ENCODE measurements around the gene GPBAR1. TPM values are rescaled to one million over a fixed set of nuclear protein-coding genes. Genes with fewer than 3 reads are reported as not detected.

Gene GPBAR1
- total and polyA plus RNA-seq, 2 donors (not counting 1 experiment from before 2014, with no cell fraction given), result 0.66 to 0.81 TPM

DNA sequence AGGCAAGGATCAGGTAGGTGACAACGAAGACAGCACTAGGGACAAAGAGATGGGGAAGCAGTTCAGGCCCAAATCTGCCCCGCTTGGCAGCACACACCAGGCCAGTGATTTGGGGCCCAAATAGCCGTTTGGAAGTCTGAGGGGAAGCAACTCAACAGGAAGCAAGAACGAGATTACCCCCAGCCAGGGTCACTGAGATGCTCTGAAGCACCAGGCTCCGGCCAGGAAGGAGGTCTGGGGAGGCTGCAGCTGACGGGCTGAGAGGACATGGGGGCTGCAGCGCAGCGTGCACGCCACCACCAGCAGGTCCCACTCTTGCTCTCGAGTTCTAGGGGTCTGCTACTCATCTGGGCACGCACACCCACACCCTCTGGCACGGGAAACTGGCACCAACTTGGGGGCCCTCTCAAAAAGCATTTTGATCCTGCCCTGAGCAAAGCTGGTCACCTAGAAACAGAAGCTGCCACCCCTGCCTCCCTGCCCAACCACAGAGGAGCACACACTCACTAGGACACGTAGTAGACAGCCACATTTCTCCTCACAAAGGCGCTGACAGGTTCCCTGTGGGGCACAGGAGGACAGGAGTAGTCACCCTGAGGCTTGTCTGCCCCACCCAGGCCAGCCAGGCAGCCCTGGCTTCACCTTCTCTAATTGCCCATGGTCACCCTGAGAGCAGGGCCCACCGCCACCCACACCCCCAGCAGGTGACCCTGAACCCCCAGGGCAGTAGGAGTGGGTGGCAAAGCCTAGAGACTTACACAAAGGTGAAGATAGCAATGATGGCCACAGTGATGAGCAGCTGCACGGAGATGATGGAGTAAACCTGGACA lies 17.9 kb downstream of the GPBAR1 start:
- Histone ChIP-seq H4K20me1 (ENCODE audit: control insufficient read depth, insufficient read depth, low read length, poor library complexity, severe bottlenecking) (peaks cover 54% of the 10 kb centered on the region), H3K9me3 (ENCODE audit: control extremely low read depth in 1 of 3, control insufficient read depth in 2 of 3, insufficient read depth in 1 of 3, low read length in 2 of 3) (no peaks in the 10 kb centered on the region), H3K36me3 (replicated peaks in 1 of 2; ENCODE audit: control extremely low read depth in 1 of 2, control insufficient read depth in 1 of 2, extremely low read depth in 1 of 2, insufficient read depth in 2 of 2, low read length in 1 of 2) (peaks cover 3 to 98% of the 10 kb centered on the region in 2 experiments), H3K27me3 (replicated peaks in 1 of 4; ENCODE audit: control extremely low read depth in 1 of 4, control insufficient read depth in 3 of 4, insufficient read depth in 4 of 4, low read length in 3 of 4) (no peaks in the 10 kb centered on the region), H2AFZ (ENCODE audit: insufficient read depth, low read depth, low read length, poor library complexity, severe bottlenecking) (no peak overlapping the region), H3K9ac (ENCODE audit: low read length) (no peak overlapping the region), H3K79me2 (ENCODE audit: control insufficient read depth, insufficient read depth, low read length) (peaks cover 51% of the 10 kb centered on the region), H3K4me3 (ENCODE audit: control extremely low read depth in 1 of 5, extremely low read depth in 1 of 5, insufficient read depth in 1 of 5, low read depth in 2 of 5, low read length in 4 of 5) (no peak overlapping the region), H3K4me1 (ENCODE audit: control insufficient read depth in 2 of 2, insufficient read depth in 2 of 2, low read length in 2 of 2) (peaks cover 12 to 30% of the 10 kb centered on the region in 2 donors), H3K4me2 (replicated peaks; ENCODE audit: low read depth, low read length, poor library complexity, severe bottlenecking) (no peak overlapping the region), H3K27ac (ENCODE audit: low read length in 2 of 2) (no peak overlapping the region)
- 91% methylated on average over 15 of the region's 16 CpGs for WGBS (ENCODE audit: insufficient coverage)
- Mint-ChIP-seq H3K27me3 (no peaks in the 10 kb centered on the region), H3K4me1 (peaks cover 37% of the 10 kb centered on the region), H3K27ac (peak overlapping the region; percentile 46), H3K4me3 (no peak overlapping the region), H3K9me3 (ENCODE audit: insufficient read depth) (no peaks in the 10 kb centered on the region)
- ATAC-seq (ENCODE audit: low read depth), result no peak
- ChIA-PET POLR2A (interaction anchor here (1.8 kb wide), 1 partner anchor 8 kb away, joined by 4 read pairs; no protein-coding TSS in a partner anchor), CTCF (interaction anchor here (1.4 kb wide), 1 partner anchor 12 kb away, joined by 4 read pairs; no protein-coding TSS in a partner anchor)
- DNase-seq, result no peak
- TF ChIP-seq EZH2 (IDR thresholded peaks at IDR 0.05; ENCODE audit: borderline replicate concordance, insufficient read depth, low read depth, low read length, poor library complexity, severe bottlenecking), result no peak
- TF ChIP-seq, protein P1, sequence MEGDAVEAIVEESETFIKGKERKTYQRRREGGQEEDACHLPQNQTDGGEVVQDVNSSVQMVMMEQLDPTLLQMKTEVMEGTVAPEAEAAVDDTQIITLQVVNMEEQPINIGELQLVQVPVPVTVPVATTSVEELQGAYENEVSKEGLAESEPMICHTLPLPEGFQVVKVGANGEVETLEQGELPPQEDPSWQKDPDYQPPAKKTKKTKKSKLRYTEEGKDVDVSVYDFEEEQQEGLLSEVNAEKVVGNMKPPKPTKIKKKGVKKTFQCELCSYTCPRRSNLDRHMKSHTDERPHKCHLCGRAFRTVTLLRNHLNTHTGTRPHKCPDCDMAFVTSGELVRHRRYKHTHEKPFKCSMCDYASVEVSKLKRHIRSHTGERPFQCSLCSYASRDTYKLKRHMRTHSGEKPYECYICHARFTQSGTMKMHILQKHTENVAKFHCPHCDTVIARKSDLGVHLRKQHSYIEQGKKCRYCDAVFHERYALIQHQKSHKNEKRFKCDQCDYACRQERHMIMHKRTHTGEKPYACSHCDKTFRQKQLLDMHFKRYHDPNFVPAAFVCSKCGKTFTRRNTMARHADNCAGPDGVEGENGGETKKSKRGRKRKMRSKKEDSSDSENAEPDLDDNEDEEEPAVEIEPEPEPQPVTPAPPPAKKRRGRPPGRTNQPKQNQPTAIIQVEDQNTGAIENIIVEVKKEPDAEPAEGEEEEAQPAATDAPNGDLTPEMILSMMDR (IDR thresholded peaks at IDR 0.05), result no peak
- intact Hi-C loops (cut with micrococcal nuclease), result no loop called here
